Measurements from ENCODE around the gene CDC34. TPM values are rescaled to one million over a fixed set of nuclear protein-coding genes. Genes with fewer than 3 reads are reported as not detected.

The CDC34 gene
- total and polyA plus RNA-seq, 9 of the 15 experiments (the other 6 are each of a cell fraction or from before 2014, with no cell fraction given): 0.80 to 203 (median 65.5) TPM

- TF ChIP-seq HSF4 (CRISPR knock-in tag; IDR thresholded peaks at IDR 0.05; ENCODE audit: borderline replicate concordance): no peak
- no peak for TF ChIP-seq SRSF7 (optimal IDR thresholded peaks at IDR 0.05; ENCODE audit: low read depth, low read length)
- no peak for TF ChIP-seq ZNF253 (CRISPR knock-in tag; conservative IDR thresholded peaks at IDR 0.05)
- no peak for TF ChIP-seq ZNF696 (CRISPR knock-in tag; conservative IDR thresholded peaks at IDR 0.05)
- TF ChIP-seq SMARCA5 (IDR thresholded peaks at IDR 0.05): no peak
- TF ChIP-seq ZNF224 (CRISPR knock-in tag; IDR thresholded peaks at IDR 0.05): no peak
- TF ChIP-seq PYGO2 (tag; IDR thresholded peaks at IDR 0.05): 0 out of 2 replicates have a peak, but pooled peaks have one; percentile 22
- TF ChIP-seq TSHZ1 (CRISPR knock-in tag; IDR thresholded peaks at IDR 0.05): no peak
- TF ChIP-seq TCF7 (IDR thresholded peaks at IDR 0.05; ENCODE audit: borderline replicate concordance): no peak
- peak; percentile 95 for TF ChIP-seq EP300 (IDR thresholded peaks at IDR 0.05; ENCODE audit: low read length)
- 0 out of 2 replicates have a peak, but pooled peaks have one; percentile 59 for TF ChIP-seq ZKSCAN1 (IDR thresholded peaks at IDR 0.05; ENCODE audit: low read depth, low read length)
- peak; percentile 91 to 93 for TF ChIP-seq TRIM24 (IDR thresholded peaks at IDR 0.05)
- TF ChIP-seq CBFA2T3 (IDR thresholded peaks at IDR 0.05): peak; percentile 99
- TF ChIP-seq ZSCAN29 (IDR thresholded peaks at IDR 0.05): no peak
- TF ChIP-seq AFF1 (IDR thresholded peaks at IDR 0.05; ENCODE audit: low read depth in 1 of 2, partially characterized antibody in 2 of 2): peak in 1 of 2 experiments; percentile 74
- no peak for TF ChIP-seq NCOA4 (IDR thresholded peaks at IDR 0.05; ENCODE audit: partially characterized antibody)
- TF ChIP-seq PHB (CRISPR knock-in tag; IDR thresholded peaks at IDR 0.05): no peak
- TF ChIP-seq MAFF (IDR thresholded peaks at IDR 0.05; ENCODE audit: low read length): no peak
- peak; percentile 62; the same call in 1 of the 2 replicates for TF ChIP-seq ZNF445 (CRISPR knock-in tag; IDR thresholded peaks at IDR 0.05; ENCODE audit: low read depth)
- no peak for TF ChIP-seq MLX (CRISPR knock-in tag; conservative IDR thresholded peaks at IDR 0.05)
Measured at GRCh38 chr19:574658-575526, 43.3 kb downstream of the CDC34 start (continued).

Data from K562 (cell line).